Neuronal stem cell (in vitro differentiated cells): ENCODE measurements around the gene SGCG.

Experiments
- DNase-seq: peaks from one replicate; pipeline ENCODE4 v3.0.0-alpha.2; 2013; ENCODE audit warnings: low spot score
- H2AFZ ChIP-seq: one replicate; pipeline ENCODE4 v1.6.1; 2013; ENCODE audit warnings: mild to moderate bottlenecking, low read length, inconsistent platforms
- H2AK5ac ChIP-seq: 2 replicates; pipeline ENCODE4 v1.6.1; 2013; ENCODE audit warnings: low read depth, mild to moderate bottlenecking, inconsistent platforms, low read length, moderate library complexity, mixed read lengths
- H2BK120ac ChIP-seq: 2 replicates; pipeline ENCODE4 v1.6.1; 2013; ENCODE audit warnings: low read depth, mild to moderate bottlenecking, inconsistent platforms, low read length, moderate library complexity, mixed read lengths
- H2BK12ac ChIP-seq: one replicate; pipeline ENCODE4 v1.6.1; 2013; ENCODE audit warnings: low read length, inconsistent platforms
- H2BK15ac ChIP-seq: 2 replicates; pipeline ENCODE4 v1.6.1; 2013; ENCODE audit warnings: mild to moderate bottlenecking, low read length, inconsistent platforms, mixed read lengths
- H2BK5ac ChIP-seq: one replicate; pipeline ENCODE4 v1.6.1; 2013; ENCODE audit warnings: inconsistent platforms, mild to moderate bottlenecking, low read length, moderate library complexity
- H3K14ac ChIP-seq: one replicate; pipeline ENCODE4 v1.6.1; 2013; ENCODE audit warnings: low read length, inconsistent platforms
- H3K18ac ChIP-seq: 2 replicates; pipeline ENCODE4 v1.6.1; 2013; ENCODE audit warnings: low read length, inconsistent platforms
- H3K23ac ChIP-seq: 2 replicates; pipeline ENCODE4 v1.6.1; 2013; ENCODE audit warnings: low read depth, mild to moderate bottlenecking, mixed read lengths, low read length, inconsistent platforms; ENCODE audit not compliant: poor library complexity
- H3K27ac ChIP-seq: replicated peaks from 3 replicates; pipeline ENCODE4 v1.5.1; 2013; ENCODE audit warnings: low read length, inconsistent platforms
- H3K27me3 ChIP-seq, 3 experiments: 2 replicates each; pipeline ENCODE4 v1.6.1; 2013; ENCODE audit warnings: low read length in 3 of 3, mild to moderate bottlenecking in 2 of 3, inconsistent platforms in 1 of 3, low read depth in 1 of 3, mixed read lengths in 1 of 3, moderate library complexity in 1 of 3; ENCODE audit not compliant: control insufficient read depth in 3 of 3, insufficient read depth in 3 of 3
- H3K36me3 ChIP-seq, 2 donors: replicated peaks in 1 of 2; 2 replicates each; pipeline ENCODE4 v1.6.1; 2013; ENCODE audit warnings: low read length in 2 of 2; ENCODE audit not compliant: control insufficient read depth in 2 of 2, insufficient read depth in 2 of 2
- H3K4ac ChIP-seq: 2 replicates; pipeline ENCODE4 v1.6.1; 2013; ENCODE audit warnings: inconsistent platforms, mild to moderate bottlenecking, low read length, moderate library complexity
- H3K4me1 ChIP-seq, 2 donors: 1 replicate in 1 of 2; 2 replicates in 1 of 2; pipeline ENCODE4 v1.6.1; 2013; ENCODE audit warnings: low read length in 2 of 2, low read depth in 1 of 2; ENCODE audit not compliant: control insufficient read depth in 2 of 2, insufficient read depth in 1 of 2
- H3K4me2 ChIP-seq: one replicate; pipeline ENCODE4 v1.6.1; 2013; ENCODE audit warnings: mild to moderate bottlenecking, low read length, inconsistent platforms; ENCODE audit not compliant: insufficient read depth, poor library complexity, severe bottlenecking
- H3K4me3 ChIP-seq, 2 donors: 2 replicates each; pipeline ENCODE4 v1.5.1; 2013; ENCODE audit warnings: low read length in 2 of 2, mild to moderate bottlenecking in 2 of 2, inconsistent platforms in 1 of 2, moderate library complexity in 1 of 2
- H3K79me1 ChIP-seq: one replicate; pipeline ENCODE4 v1.6.1; 2013; ENCODE audit warnings: low read depth, mild to moderate bottlenecking, inconsistent platforms, low read length, moderate library complexity
- H3K9ac ChIP-seq: one replicate; pipeline ENCODE4 v1.6.1; 2013; ENCODE audit warnings: mild to moderate bottlenecking, low read depth, low read length, inconsistent platforms; ENCODE audit not compliant: poor library complexity
- H3K9me3 ChIP-seq, 2 donors: replicated peaks in 1 of 2; 2 replicates each; pipeline versions ENCODE3 to v1.6.1; 2013; ENCODE audit warnings: low read length in 2 of 2, mild to moderate bottlenecking in 2 of 2, inconsistent platforms in 1 of 2, low read depth in 1 of 2, mixed read lengths in 1 of 2, moderate library complexity in 1 of 2; ENCODE audit not compliant: control insufficient read depth in 2 of 2, insufficient read depth in 1 of 2
- H4K8ac ChIP-seq: one replicate; pipeline ENCODE4 v1.6.1; 2013; ENCODE audit warnings: low read depth, mild to moderate bottlenecking, inconsistent platforms, low read length, moderate library complexity
- H4K91ac ChIP-seq: one replicate; pipeline ENCODE4 v1.6.1; 2013; ENCODE audit warnings: low read length, low read depth, mild to moderate bottlenecking, inconsistent platforms; ENCODE audit not compliant: poor library complexity
- WGBS, 2 donors: extraction: QIAGEN DNeasy Blood & Tissue Kit; methylation state at CpG; one replicate each; pipeline ENCODE4 v1.1.7; 2013; ENCODE audit warnings: missing lambda C conversion rate in 2 of 2, mixed read lengths in 1 of 2; ENCODE audit not compliant: insufficient read length in 2 of 2, insufficient replicate concordance in 1 of 2; ENCODE audit errors: extremely low coverage in 2 of 2; 5-methylcytosine and 5-hydroxymethylcytosine counted together

SGCG gene

DNA sequence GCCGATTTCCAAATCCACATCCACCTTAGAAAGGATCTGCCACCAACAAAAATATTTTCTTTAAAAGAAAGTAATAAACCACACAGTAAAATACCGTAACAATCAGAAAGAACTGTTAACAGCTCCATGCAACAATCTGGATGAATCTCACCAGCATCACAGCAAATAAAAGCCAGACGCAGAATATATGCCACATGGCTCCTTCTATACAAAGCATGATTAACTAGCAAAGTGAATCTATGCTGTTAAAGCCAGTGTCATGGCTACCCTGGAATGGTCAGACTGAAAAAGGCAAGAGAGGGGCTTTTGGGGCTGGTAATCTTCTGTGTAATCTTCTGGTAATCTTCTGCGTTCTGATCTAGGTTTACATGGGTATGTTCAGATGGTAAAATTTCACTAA lies 171.4 kb downstream of the SGCG start:
- H3K18ac ChIP-seq: no peak overlapping the region
- no peak overlapping the region for H3K4me3 ChIP-seq
- no peak overlapping the region for H3K27ac ChIP-seq
- no peak overlapping the region for H3K4ac ChIP-seq
- H3K27me3 ChIP-seq: no peaks in the 10 kb centered on the region
- no peak overlapping the region for H2AK5ac ChIP-seq
- H2BK12ac ChIP-seq: no peak overlapping the region
- H2BK15ac ChIP-seq: no peak overlapping the region
- peaks cover 0 to 3% of the 10 kb centered on the region in 2 donors for H3K9me3 ChIP-seq
- H4K8ac ChIP-seq: no peak overlapping the region
- no peak overlapping the region for H2BK5ac ChIP-seq
- H2AFZ ChIP-seq: no peak overlapping the region
- H3K14ac ChIP-seq: no peak overlapping the region
- no peak overlapping the region for H3K23ac ChIP-seq
- DNase-seq: no peak
- H4K91ac ChIP-seq: no peak overlapping the region
- H2BK120ac ChIP-seq: no peak overlapping the region
- no peaks in the 10 kb centered on the region for H3K4me1 ChIP-seq
- no peak overlapping the region for H3K9ac ChIP-seq
- no CpG with 5 or more reads among the region's 4 CpGs for WGBS, 2 donors
- peaks cover 25 to 100% of the 10 kb centered on the region in 2 donors for H3K36me3 ChIP-seq
- H3K4me2 ChIP-seq: no peak overlapping the region
- no peaks in the 10 kb centered on the region for H3K79me1 ChIP-seq

DNA sequence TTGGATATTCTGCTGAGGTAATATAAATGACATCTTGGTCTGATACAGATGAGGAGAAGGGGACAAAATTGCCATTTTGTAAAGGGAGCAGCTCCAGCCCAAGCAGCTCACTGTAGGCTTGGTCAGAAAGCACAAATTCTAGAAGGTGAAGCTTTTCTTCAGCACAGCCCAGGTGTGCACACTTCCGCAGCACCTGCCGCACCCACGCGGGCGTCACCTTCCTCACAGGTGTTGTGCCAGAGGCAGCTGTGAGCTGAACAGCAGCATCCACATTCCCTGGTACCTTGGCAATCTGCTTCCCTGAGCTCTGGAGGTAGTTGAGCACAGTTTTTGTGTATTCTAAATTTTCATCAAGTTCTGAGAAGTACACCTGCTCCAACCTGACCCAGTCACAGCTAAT lies 173.7 kb downstream of the SGCG start:
- no peak overlapping the region for H2BK15ac ChIP-seq
- DNase-seq: no peak
- no peak overlapping the region for H2AFZ ChIP-seq
- no peaks in the 10 kb centered on the region for H3K4me1 ChIP-seq
- H3K4me2 ChIP-seq: no peak overlapping the region
- no peak overlapping the region for H3K4ac ChIP-seq
- no peak overlapping the region for H3K23ac ChIP-seq
- no peak overlapping the region for H3K27ac ChIP-seq
- H4K8ac ChIP-seq: no peak overlapping the region
- no peak overlapping the region for H2BK12ac ChIP-seq
- H3K79me1 ChIP-seq: no peaks in the 10 kb centered on the region
- H2BK5ac ChIP-seq: no peak overlapping the region
- H3K9ac ChIP-seq: no peak overlapping the region
- peaks cover 0 to 1% of the 10 kb centered on the region in 2 donors for H3K9me3 ChIP-seq
- no CpG with 5 or more reads among the region's 5 CpGs for whole genome bisulfite sequencing, 2 donors
- H3K36me3 ChIP-seq: peaks cover 24 to 100% of the 10 kb centered on the region in 2 donors
- no peak overlapping the region for H4K91ac ChIP-seq
- H3K18ac ChIP-seq: no peak overlapping the region
- H3K14ac ChIP-seq: no peak overlapping the region
- H3K4me3 ChIP-seq: no peak overlapping the region
- no peaks in the 10 kb centered on the region for H3K27me3 ChIP-seq
- H2AK5ac ChIP-seq: no peak overlapping the region
- no peak overlapping the region for H2BK120ac ChIP-seq

GRCh38 chr13:23356368-23356767 lies 175.6 kb downstream of the SGCG start:
- Histone ChIP-seq H3K4me2 (no peak overlapping the region), H3K23ac (no peak overlapping the region), H3K18ac (no peak overlapping the region), H3K4ac (no peak overlapping the region), H2BK5ac (no peak overlapping the region), H3K36me3 (peaks cover 25 to 100% of the 10 kb centered on the region in 2 donors), H3K14ac (no peak overlapping the region), H3K27ac (no peak overlapping the region), H4K91ac (no peak overlapping the region), H3K4me3 (no peak overlapping the region), H3K79me1 (no peaks in the 10 kb centered on the region), H2BK15ac (no peak overlapping the region), H3K9ac (no peak overlapping the region), H3K27me3 (no peaks in the 10 kb centered on the region), H2AK5ac (no peak overlapping the region), H2BK12ac (no peak overlapping the region), H2AFZ (no peak overlapping the region), H4K8ac (no peak overlapping the region), H3K4me1 (no peaks in the 10 kb centered on the region), H3K9me3 (peaks cover 0 to 2% of the 10 kb centered on the region in 2 donors), H2BK120ac (no peak overlapping the region)
- no peak for DNase-seq
- WGBS, 2 donors: no CpG with 5 or more reads among the region's 2 CpGs

- peaks cover 24 to 100% of the 10 kb centered on the region in 2 donors for H3K36me3 ChIP-seq
- no CpG with 5 or more reads among the region's 1 CpG for WGBS, 2 donors
- no peak for DNase-seq
These were observed 176.6 kb downstream of the SGCG start for GRCh38 chr13:23357349-23357748.

More at GRCh38 chr13:23357349-23357748, 176.6 kb downstream of the SGCG start:
- Histone ChIP-seq H3K4me2 (no peak overlapping the region), H3K27me3 (no peaks in the 10 kb centered on the region), H2AFZ (no peak overlapping the region), H3K4me1 (no peaks in the 10 kb centered on the region), H3K9ac (no peak overlapping the region), H3K14ac (no peak overlapping the region), H3K4ac (no peak overlapping the region), H3K4me3 (no peak overlapping the region), H2BK12ac (no peak overlapping the region), H2BK120ac (no peak overlapping the region), H2BK15ac (no peak overlapping the region), H3K79me1 (no peaks in the 10 kb centered on the region), H3K27ac (no peak overlapping the region), H2AK5ac (no peak overlapping the region), H3K9me3 (peaks cover 0 to 2% of the 10 kb centered on the region in 2 donors), H4K8ac (no peak overlapping the region), H2BK5ac (no peak overlapping the region), H3K18ac (no peak overlapping the region), H3K23ac (no peak overlapping the region), H4K91ac (no peak overlapping the region)
